Mesenchymal stem cell (in vitro differentiated cells and primary cell): ENCODE results near the gene IZUMO4.

Experiments
- DNase-seq: peaks from one replicate; pipeline ENCODE4 v3.0.0-alpha.2; 2013
- H2AFZ ChIP-seq: one replicate; pipeline ENCODE4 v1.6.1; 2013; ENCODE audit warnings: low read depth, mild to moderate bottlenecking, control low read depth, inconsistent platforms, low read length, moderate library complexity
- H2AK5ac ChIP-seq: 2 replicates; pipeline ENCODE4 v1.6.1; 2013; ENCODE audit warnings: low read length, moderate library complexity, mild to moderate bottlenecking, inconsistent platforms; ENCODE audit not compliant: severe bottlenecking
- H2BK120ac ChIP-seq: one replicate; pipeline ENCODE4 v1.6.1; 2013; ENCODE audit warnings: low read depth, mild to moderate bottlenecking, inconsistent platforms, low read length, moderate library complexity
- H2BK12ac ChIP-seq, 2 experiments: one replicate each; pipeline ENCODE4 v1.6.1; 2013; ENCODE audit warnings: inconsistent platforms in 2 of 2, low read length in 2 of 2, mild to moderate bottlenecking in 2 of 2, moderate library complexity in 2 of 2, control low read depth in 1 of 2
- H2BK15ac ChIP-seq: one replicate; pipeline ENCODE4 v1.6.1; 2013; ENCODE audit warnings: mild to moderate bottlenecking, low read depth, inconsistent platforms; ENCODE audit not compliant: poor library complexity, severe bottlenecking
- H2BK5ac ChIP-seq: 2 replicates; pipeline ENCODE4 v1.6.1; 2013; ENCODE audit warnings: low read depth, mild to moderate bottlenecking, low read length, control low read depth, inconsistent platforms; ENCODE audit not compliant: poor library complexity, severe bottlenecking
- H3K14ac ChIP-seq, 2 experiments: one replicate each; pipeline ENCODE4 v1.6.1; 2013; ENCODE audit warnings: inconsistent platforms in 2 of 2, low read length in 2 of 2, control low read depth in 1 of 2, mild to moderate bottlenecking in 1 of 2, moderate library complexity in 1 of 2
- H3K18ac ChIP-seq, 2 experiments: one replicate each; pipeline ENCODE4 v1.6.1; 2013; ENCODE audit warnings: inconsistent platforms in 2 of 2, low read length in 2 of 2, control low read depth in 1 of 2, low read depth in 1 of 2, mild to moderate bottlenecking in 1 of 2
- H3K23ac ChIP-seq, 2 experiments: one replicate each; pipeline ENCODE4 v1.6.1; 2013; ENCODE audit warnings: inconsistent platforms in 2 of 2, low read length in 2 of 2, mild to moderate bottlenecking in 2 of 2, moderate library complexity in 2 of 2, control low read depth in 1 of 2
- H3K27ac ChIP-seq: 2 replicates; pipeline ENCODE4 v1.5.1; 2013; ENCODE audit warnings: mild to moderate bottlenecking, moderate library complexity, low read length, control low read depth, inconsistent platforms; ENCODE audit not compliant: poor library complexity, severe bottlenecking
- H3K27me3 ChIP-seq, 2 experiments: 2 replicates each; pipeline versions ENCODE4 v1.6.1 to v1.7.0; 2013; ENCODE audit warnings: low read length in 2 of 2, mild to moderate bottlenecking in 2 of 2, moderate library complexity in 2 of 2, control low read depth in 1 of 2, inconsistent platforms in 1 of 2; ENCODE audit not compliant: control insufficient read depth in 1 of 2, insufficient read depth in 1 of 2
- H3K36me3 ChIP-seq, 2 experiments: 2 replicates each; pipeline versions ENCODE4 v1.6.1 to v1.7.0; 2013; ENCODE audit warnings: low read length in 2 of 2, control low read depth in 1 of 2, inconsistent platforms in 1 of 2, low read depth in 1 of 2, mild to moderate bottlenecking in 1 of 2; ENCODE audit not compliant: insufficient read depth in 2 of 2, control insufficient read depth in 1 of 2
- H3K4ac ChIP-seq, 2 experiments: one replicate each; pipeline ENCODE4 v1.6.1; 2013; ENCODE audit warnings: inconsistent platforms in 2 of 2, low read length in 2 of 2, mild to moderate bottlenecking in 2 of 2, moderate library complexity in 2 of 2, control low read depth in 1 of 2, low read depth in 1 of 2
- H3K4me1 ChIP-seq: 2 replicates; pipeline ENCODE4 v1.6.1; 2013; ENCODE audit warnings: low read depth, low read length, control low read depth; ENCODE audit not compliant: control insufficient read depth, insufficient read depth
- H3K4me2 ChIP-seq: 2 replicates; pipeline ENCODE4 v1.6.1; 2013; ENCODE audit warnings: low read length, mild to moderate bottlenecking, inconsistent platforms; ENCODE audit not compliant: poor library complexity, severe bottlenecking
- H3K4me3 ChIP-seq, 2 experiments: 2 replicates each; pipeline versions ENCODE4 v1.5.1 to v1.7.0; 2013; ENCODE audit warnings: low read length in 2 of 2, mild to moderate bottlenecking in 2 of 2, control low read depth in 1 of 2, low read depth in 1 of 2; ENCODE audit not compliant: insufficient read depth in 1 of 2
- H3K79me1 ChIP-seq: replicated peaks from 2 replicates; pipeline ENCODE4 v1.6.1; 2013; ENCODE audit warnings: mild to moderate bottlenecking, control low read depth, low read length, inconsistent platforms; ENCODE audit not compliant: poor library complexity, severe bottlenecking
- H3K9ac ChIP-seq: 2 replicates; pipeline ENCODE4 v1.7.0; 2013; ENCODE audit warnings: mild to moderate bottlenecking, low read length, moderate library complexity
- H3K9me3 ChIP-seq: 2 replicates; pipeline ENCODE4 v1.7.0; 2013; ENCODE audit warnings: mild to moderate bottlenecking, low read length; ENCODE audit not compliant: control insufficient read depth
- H4K8ac ChIP-seq: one replicate; pipeline ENCODE4 v1.6.1; 2013; ENCODE audit warnings: inconsistent platforms, mild to moderate bottlenecking, low read length, moderate library complexity
- H4K91ac ChIP-seq: one replicate; pipeline ENCODE4 v1.6.1; 2013; ENCODE audit warnings: mild to moderate bottlenecking, low read length, inconsistent platforms
- WGBS: methylation state at CpG from one replicate; pipeline ENCODE4 v1.1.7; 2013; ENCODE audit warnings: mixed read lengths; 5-methylcytosine and 5-hydroxymethylcytosine counted together

IZUMO4 gene

GRCh38 chr19:2050349-2050990, 46.2 kb upstream of the IZUMO4 start:
- H3K9me3 ChIP-seq = no peaks in the 10 kb centered on the region
- H3K36me3 ChIP-seq = peaks cover 22 to 39% of the 10 kb centered on the region in 2 experiments
- H3K4ac ChIP-seq = peak overlapping the region in 1 of 2 experiments; percentile 68
- H2AK5ac ChIP-seq = no peak overlapping the region
- no peak for DNase-seq
- peaks cover 20% of the 10 kb centered on the region for H3K79me1 ChIP-seq
- H3K27me3 ChIP-seq = no peaks in the 10 kb centered on the region
- H2BK5ac ChIP-seq = no peak overlapping the region
- peak overlapping the region; percentile 52 for H2BK15ac ChIP-seq
- H4K8ac ChIP-seq = no peak overlapping the region
- H2BK120ac ChIP-seq = peak overlapping the region; percentile 68
- H3K4me1 ChIP-seq = peaks cover 48% of the 10 kb centered on the region
- peak overlapping the region; percentile 90 for H3K4me2 ChIP-seq
- H3K23ac ChIP-seq = peak overlapping the region in 1 of 2 experiments; percentile 37
- H3K27ac ChIP-seq = peak overlapping the region; percentile 36
- H4K91ac ChIP-seq = no peak overlapping the region
- H3K14ac ChIP-seq = peak overlapping the region; percentile 76 to 89
- H3K4me3 ChIP-seq = peak overlapping the region; percentile 75 to 90
- peak overlapping the region; percentile 51 to 67 for H3K18ac ChIP-seq
- H3K9ac ChIP-seq = peak overlapping the region; percentile 86
- no peak overlapping the region for H2BK12ac ChIP-seq
- WGBS = 1% methylated on average over 35 of the region's 49 CpGs
- no peak overlapping the region for H2AFZ ChIP-seq

- peak; percentile 79 for DNase-seq
- H3K18ac ChIP-seq = peak within 1 kb of the TSS; percentile 85 to 98
- H3K4me2 ChIP-seq = peak within 1 kb of the TSS; percentile 90
- H3K36me3 ChIP-seq = peaks cover 16 to 32% of the 10 kb centered on the region in 2 experiments
- H4K91ac ChIP-seq = peak within 1 kb of the TSS; percentile 95
- peak within 1 kb of the TSS; percentile 76 to 89 for H3K14ac ChIP-seq
- H2AFZ ChIP-seq = peak within 1 kb of the TSS; percentile 90
- no peaks in the 10 kb centered on the region for H3K9me3 ChIP-seq
- H2BK12ac ChIP-seq = peak within 1 kb of the TSS; percentile 58 to 91
- peaks cover 14% of the 10 kb centered on the region for H3K79me1 ChIP-seq
- H2BK120ac ChIP-seq = peak within 1 kb of the TSS; percentile 83
- peak within 1 kb of the TSS; percentile 75 to 90 for H3K4me3 ChIP-seq
- H3K27me3 ChIP-seq = no peaks in the 10 kb centered on the region
- 7% methylated on average over 50 of the region's 93 CpGs for WGBS
- H3K4ac ChIP-seq = peak within 1 kb of the TSS; percentile 75 to 92
- peak within 1 kb of the TSS; percentile 97 for H4K8ac ChIP-seq
- peak within 1 kb of the TSS; percentile 34 to 37 for H3K23ac ChIP-seq
- peak within 1 kb of the TSS; percentile 35 for H2BK5ac ChIP-seq
- peaks cover 55% of the 10 kb centered on the region for H3K4me1 ChIP-seq
- peak within 1 kb of the TSS; percentile 36 for H3K27ac ChIP-seq
- peak within 1 kb of the TSS; percentile 86 for H3K9ac ChIP-seq
- H2BK15ac ChIP-seq = peak within 1 kb of the TSS; percentile 88
- H2AK5ac ChIP-seq = peak within 1 kb of the TSS; percentile 33
Observed at GRCh38 chr19:2050991-2051772, 45.5 kb upstream of the IZUMO4 start, which contains the start of gene MKNK2. TSS of gene MKNK2 (minus strand) at chr19:2051244. CDS start at chr19:2050851, 393 bp downstream.

- peak overlapping the region; percentile 75 to 92 for H3K4ac ChIP-seq
- peak overlapping the region; percentile 42 to 73 for H3K4me3 ChIP-seq
- H3K4me2 ChIP-seq = no peak overlapping the region
- H4K91ac ChIP-seq = peak overlapping the region; percentile 95
- no peaks in the 10 kb centered on the region for H3K27me3 ChIP-seq
- H2BK120ac ChIP-seq = peak overlapping the region; percentile 83
- peak overlapping the region; percentile 46 for H2AFZ ChIP-seq
- peaks cover 8 to 24% of the 10 kb centered on the region in 2 experiments for H3K36me3 ChIP-seq
- no peak for DNase-seq
- H3K18ac ChIP-seq = peak overlapping the region; percentile 85 to 98
- peak overlapping the region; percentile 59 to 91 for H2BK12ac ChIP-seq
- 88% methylated on average over 18 of the region's 18 CpGs for WGBS
- H3K23ac ChIP-seq = peak overlapping the region; percentile 2 to 34
- peaks cover 6% of the 10 kb centered on the region for H3K79me1 ChIP-seq
- H3K27ac ChIP-seq = no peak overlapping the region
- H3K14ac ChIP-seq = no peak overlapping the region
- no peak overlapping the region for H2BK5ac ChIP-seq
- no peaks in the 10 kb centered on the region for H3K9me3 ChIP-seq
- H3K4me1 ChIP-seq = peaks cover 54% of the 10 kb centered on the region
- peak overlapping the region; percentile 33 for H2AK5ac ChIP-seq
- H4K8ac ChIP-seq = peak overlapping the region; percentile 97
- H3K9ac ChIP-seq = peak overlapping the region; percentile 84
- H2BK15ac ChIP-seq = peak overlapping the region; percentile 8
Observed at GRCh38 chr19:2051773-2052704, 44.7 kb upstream of the IZUMO4 start.
